ENCODE data around the gene ATP5ME.

ATP5ME gene

DNA sequence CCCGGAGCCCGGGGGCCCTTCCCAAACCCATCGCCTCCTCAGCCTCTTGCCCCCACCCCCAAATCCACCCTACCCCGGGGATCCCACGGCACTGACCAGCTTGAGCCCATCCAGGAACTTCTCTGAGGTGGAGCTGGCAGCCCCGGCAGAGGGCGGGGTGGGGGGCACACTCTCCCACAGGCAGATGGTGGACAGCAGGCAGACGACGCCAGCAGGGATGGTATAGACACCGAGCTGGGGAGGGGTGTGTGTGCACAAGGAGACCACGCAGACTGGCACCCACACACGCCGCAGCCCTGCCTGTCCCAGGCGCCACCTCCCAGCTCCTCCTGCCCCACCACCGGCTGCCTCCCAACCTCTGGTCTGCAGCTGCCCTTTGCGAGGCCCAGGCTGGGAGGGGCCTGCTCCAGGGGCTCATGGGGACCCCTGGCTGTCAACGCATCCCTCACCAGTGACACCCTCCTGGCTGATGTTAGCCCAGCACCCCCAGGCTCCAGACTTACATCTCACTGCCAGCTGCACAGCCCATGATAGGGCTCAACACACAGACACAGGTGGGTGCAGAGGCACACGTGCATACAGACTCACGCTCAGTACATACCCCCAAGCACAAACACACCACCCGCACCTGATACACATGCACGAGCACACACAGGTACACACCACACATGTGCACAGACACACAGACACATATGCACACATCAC lies 10.7 kb upstream of the ATP5ME start:
- in situ Hi-C loops (cut with HindIII; ENCODE audit: low sequenced_read_pairs), result no loop called here

DNA sequence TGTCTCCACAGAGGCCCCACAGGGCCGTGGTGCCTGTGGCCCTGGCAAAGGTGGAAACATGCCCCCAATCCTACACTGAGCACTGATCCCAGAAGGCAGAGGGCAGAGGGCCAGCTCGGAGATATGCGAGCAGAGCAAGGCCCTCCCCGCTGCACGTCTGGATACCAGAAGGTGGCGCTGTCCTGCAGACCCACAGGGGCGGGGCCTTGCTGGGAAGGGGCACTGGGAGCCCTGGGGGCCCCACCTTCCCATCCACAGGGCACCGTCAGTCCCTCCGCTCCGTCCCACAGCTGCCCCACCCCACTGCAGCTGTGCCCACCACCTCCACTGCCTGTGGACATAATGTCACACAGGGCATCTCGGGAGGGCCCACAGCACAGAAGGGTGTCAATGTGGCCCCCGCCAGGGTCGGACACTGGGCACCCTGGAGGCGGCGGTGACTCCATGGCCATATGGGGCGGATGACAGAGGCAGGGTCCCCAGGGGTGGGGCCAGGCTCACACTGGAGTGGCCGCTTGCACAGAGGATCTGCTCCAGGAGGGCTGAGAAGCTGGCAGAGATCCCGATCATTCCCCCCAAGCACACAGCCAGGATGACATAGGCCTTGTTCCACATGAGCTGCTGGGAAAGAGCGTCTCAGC lies 10.0 kb upstream of the ATP5ME start:
- in situ Hi-C loops (cut with HindIII; ENCODE audit: low sequenced_read_pairs), result no loop called here

DNA sequence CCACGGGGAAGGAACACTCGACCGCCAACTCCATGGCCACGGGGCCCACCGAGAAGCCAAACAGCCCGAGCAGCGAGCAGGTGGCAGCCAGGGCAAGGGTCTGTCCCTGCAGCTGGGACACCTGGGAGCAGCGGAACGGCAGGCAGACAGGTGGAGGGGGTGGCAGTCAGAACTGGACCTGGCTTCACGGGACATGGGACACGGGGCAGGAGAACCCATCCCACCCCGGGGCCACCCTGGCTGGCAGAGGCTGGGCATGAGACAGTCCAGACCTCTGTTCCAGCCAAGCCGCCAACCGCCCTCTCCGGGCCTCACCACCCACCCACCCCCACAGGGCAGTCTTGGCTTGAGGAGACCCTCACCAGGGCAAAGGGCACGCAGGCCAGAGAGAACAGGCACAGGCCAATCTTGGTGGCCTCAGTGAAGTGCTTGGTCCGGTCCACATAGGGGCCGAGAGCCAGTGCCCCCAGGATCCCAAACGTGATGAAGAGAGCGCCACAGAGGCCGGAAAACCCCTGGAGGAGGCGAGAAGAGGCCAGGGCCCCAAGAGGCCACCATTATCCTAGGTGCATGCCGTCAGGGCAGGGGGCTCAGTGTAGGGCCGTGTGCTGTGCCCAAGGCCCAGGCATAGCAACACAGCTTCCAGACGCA lies 9.3 kb upstream of the ATP5ME start:
- in situ Hi-C loops (cut with HindIII; ENCODE audit: low sequenced_read_pairs), result no loop called here

DNA sequence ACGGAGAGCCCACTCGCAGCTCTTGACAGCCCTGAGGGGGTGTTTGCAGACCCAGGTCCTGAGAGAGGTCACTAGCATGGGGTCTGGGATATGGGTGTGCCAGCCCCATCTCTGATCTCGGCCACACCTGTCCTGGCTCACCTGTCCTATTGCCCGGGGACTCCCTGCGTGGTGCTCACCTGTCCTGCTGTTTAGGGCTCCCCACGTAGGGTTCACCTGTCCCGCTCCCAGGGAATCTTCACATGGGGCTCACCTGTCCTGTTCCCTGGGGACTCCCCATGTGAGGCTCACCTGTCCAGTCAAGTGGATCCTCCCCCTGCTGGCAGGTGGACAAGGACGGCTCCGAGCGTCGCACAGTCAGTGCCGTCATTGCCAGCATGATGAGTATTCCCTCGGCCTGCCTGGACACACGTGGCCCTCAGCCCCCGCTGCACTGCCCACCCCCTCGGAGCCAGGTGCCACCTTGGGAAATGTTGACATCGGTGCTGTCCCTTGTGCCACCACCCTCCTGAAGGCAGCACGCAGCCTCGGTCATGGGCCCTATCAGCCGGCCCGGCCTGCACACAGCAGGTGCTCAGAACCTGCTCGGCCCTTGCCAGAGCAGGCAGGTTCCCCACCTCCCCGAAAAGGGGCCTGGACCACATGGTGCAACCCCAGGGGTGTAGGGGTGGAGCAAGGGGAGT lies 8.6 kb upstream of the ATP5ME start:
- in situ Hi-C loops (cut with HindIII; ENCODE audit: low sequenced_read_pairs), result no loop called here

DNA sequence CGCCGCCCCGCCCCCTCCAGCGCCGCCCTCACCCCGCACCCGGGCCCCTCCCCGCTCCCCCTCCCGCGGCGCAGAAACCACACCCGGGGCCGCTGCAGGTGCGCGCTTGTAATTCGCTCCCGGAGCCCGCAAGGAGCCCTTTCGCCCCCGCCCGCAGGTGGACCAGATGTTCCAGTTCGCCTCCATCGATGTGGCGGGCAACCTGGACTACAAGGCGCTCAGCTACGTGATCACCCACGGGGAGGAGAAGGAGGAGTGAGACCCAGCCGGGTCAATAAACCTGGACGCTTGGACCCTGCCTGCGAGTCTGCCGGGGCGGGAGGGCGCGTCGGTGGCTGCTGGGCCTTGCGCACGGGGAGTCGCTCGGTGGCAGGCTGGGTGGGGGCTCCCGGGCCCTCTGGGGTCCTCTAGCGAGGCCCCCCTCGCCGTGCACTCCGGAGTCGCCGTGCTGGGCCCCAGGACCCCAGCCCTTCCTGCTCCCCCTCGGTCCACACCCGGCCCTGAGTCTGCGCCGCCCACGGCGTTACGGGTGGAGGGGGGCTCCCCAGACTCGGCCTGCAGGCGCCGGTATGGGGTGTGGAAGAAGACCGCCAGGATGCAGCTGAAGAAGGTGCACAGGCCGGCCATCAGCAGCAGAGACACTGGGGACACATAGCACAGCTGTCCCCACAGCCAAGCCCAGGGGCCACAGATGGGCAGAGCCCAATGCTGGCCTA lies 7.8 kb upstream of the ATP5ME start:
- in situ Hi-C loops (cut with HindIII; ENCODE audit: low sequenced_read_pairs), result no loop called here

DNA sequence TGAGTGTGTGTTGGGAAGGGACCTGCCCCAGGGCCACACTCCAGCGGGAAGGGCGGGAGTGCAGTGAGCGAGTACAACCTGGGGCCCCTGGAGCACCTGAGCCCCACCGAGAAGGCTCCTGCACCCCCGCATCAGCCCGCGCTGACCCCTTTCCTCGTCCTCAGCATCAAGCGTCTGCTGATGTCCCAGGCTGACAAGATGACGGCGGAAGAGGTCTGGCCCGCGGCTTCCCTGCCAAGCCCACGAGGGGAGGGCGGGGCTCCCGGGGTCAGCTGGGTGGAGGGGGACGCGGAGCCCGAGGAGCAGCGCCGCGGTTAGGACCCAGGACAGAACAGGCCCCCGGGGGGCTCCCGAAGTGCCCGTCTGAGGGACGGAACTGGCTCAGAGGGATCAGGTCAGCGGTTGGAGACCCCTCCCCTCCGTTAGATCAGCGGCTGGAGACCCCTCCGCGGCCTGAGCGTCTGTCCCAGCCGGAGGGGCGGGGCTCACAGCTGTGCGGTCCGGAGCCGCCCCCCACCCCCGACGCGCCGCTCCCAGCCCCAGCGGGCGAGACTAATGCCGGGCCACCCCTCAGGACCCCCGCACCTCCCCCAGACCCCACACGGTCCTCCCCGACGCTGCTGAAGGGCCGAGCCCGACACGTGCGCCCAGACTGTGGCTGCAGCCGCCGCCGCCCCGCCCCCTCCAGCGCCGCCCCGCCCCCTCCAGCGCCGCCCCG lies 7.0 kb upstream of the ATP5ME start:
- in situ Hi-C loops (cut with HindIII; ENCODE audit: low sequenced_read_pairs), result no loop called here

DNA sequence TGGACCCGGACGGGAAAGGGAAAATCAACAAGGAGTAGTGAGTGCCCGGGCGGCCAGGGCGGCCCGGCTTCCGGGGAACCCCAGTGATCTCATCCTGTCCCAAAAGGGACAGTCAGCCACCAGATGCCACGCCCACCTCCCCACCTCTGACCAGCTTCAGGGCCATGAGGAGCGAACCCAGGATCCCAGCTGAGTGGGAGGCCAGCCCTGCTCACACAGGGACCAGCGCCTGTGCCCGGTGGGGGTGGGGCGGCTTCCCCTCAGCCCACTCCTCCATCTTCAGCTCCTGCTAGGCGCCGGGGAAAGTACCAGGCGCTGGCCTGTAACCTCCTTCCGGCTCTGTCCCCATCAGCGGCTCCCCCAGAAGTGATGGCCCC lies 6.5 kb upstream of the ATP5ME start:
- in situ Hi-C loops (cut with HindIII; ENCODE audit: low sequenced_read_pairs), result no loop called here

DNA sequence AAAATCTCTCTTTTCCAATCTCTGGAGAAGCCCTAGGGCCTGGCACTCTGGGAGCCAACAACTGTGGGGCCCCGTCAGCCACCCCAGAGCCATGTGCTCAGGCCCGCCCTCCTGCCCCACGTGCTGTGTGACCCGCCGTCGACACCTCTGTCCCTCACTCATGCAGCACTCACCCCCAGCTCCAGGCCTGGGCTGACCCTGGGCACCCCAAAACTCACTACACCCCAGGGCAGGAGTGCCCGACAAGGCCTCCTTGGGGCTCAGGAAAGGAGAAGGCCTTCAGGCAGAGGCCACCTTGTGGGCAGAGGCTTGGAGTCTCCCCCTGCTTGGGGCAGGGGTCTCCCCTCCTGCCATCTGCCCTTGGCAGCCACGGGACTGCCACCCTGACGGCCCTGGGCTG lies 6.0 kb upstream of the ATP5ME start:
- in situ Hi-C loops (cut with HindIII; ENCODE audit: low sequenced_read_pairs), result no loop called here

DNA sequence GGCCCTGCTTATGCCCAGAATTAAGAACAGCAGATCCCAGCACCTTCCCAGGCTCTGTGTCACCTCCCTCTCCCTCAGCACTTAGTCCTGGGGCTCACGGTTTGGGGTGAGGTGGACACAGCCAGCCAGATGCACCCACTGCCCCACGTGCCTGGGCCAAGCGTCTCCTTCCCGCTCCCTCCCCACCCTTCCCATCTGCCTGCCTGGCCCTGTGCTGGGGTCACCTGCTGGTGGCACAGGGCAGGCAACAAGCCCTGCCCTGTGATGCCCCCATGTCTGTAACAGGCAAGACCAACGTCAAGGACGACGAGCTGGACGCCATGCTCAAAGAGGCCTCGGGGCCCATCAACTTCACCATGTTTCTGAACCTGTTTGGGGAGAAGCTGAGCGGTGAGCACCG lies 5.6 kb upstream of the ATP5ME start:
- in situ Hi-C loops (cut with HindIII; ENCODE audit: low sequenced_read_pairs), result no loop called here

DNA sequence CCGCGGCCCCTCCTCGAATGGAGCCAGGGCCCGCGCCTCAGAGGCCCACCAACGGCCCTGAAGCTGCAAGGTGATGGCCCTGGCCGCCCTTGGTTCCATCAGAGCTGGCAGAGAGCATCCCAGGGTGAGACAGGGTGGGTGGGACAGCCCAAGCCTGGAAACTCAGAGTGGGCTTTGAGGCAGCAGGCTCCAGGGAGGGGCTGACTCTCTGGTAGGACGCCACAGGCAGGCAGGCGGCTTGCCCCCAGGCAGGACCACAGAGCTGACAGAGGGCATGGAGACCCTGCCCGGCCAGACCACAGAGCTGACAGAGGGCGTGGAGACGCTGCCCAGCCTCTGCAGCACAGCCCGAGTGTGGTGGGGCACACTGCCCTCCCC lies 5.0 kb upstream of the ATP5ME start:
- in situ Hi-C loops (cut with HindIII; ENCODE audit: low sequenced_read_pairs), result no loop called here

DNA sequence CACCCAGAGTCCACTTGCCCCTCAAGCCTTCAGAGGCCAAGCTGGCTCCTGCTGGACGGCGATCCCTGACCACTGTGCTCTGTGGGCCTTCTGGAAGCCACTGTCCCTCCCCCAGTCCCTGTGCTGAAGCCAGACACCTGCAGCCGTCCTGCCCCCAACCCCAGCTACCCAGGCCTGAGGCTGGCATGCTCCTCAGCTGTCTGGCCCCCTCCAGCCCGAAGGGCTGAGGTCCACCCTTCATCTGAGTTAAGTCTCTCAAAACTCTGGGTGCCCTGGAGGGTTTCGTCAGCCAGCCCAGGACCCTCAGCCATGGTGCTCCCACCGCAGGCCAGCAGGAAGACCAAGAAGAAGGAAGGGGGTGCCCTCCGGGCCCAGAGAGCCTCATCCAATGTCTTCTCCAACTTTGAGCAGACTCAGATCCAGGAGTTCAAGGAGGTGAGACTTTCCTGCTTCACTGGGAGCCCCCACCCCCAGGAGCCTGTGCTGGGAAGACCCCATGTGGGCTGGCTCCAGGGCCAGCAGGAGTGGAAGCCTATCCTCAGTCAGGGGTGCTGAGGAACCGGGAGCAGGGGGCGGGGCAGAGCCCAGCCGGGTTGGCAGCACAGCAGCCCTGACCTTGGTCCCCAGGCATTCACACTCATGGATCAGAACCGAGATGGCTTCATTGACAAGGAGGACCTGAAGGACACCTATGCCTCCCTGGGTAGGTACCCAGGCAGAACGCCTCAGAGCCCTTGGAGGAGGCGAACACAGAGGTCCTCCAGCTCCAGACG lies 4.4 kb upstream of the ATP5ME start:
- in situ Hi-C loops (cut with HindIII; ENCODE audit: low sequenced_read_pairs), result no loop called here

DNA sequence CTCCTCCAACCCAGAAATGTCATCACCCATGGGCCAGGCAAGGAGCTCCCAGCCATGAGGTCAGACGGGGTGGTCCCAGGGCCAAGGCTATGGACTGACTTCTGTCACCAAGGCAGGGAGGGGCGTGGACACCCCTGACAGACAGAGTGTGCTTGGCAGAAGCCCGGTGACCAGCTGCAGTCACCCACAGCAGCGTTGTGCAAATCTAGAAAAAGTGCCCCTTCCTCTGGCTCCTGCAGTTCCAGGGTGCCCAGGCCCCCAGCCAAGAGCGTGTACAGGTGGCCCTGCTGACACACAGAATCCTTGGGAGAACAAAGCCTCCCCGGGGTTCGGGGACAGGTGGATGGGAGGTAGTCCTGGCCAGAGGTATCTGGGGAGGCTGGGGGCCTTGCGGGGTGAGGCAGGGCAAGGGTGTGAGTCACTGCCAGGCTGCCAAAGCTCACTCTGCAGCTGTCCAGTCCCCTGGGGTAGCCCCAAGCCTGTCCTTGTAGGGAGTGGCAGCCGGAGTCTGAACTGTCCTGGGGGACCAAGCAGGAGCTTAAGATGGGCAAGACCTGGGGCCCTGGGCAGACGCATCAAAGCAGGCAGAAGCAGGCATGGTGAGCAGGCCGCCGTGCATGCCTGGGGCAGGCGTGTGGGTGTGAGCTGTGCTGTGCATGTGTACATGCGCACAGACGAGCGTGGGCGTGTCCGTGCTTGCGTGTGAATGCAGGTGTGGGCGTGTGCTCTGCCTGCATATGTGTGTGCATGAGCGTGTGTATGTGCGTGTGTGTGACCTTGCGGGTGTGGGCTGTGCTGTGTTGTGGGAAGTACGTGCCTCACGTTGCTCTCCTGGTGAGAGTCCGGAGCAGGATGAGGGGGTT lies 3.6 kb upstream of the ATP5ME start:
- in situ Hi-C loops (cut with HindIII; ENCODE audit: low sequenced_read_pairs), result no loop called here

DNA sequence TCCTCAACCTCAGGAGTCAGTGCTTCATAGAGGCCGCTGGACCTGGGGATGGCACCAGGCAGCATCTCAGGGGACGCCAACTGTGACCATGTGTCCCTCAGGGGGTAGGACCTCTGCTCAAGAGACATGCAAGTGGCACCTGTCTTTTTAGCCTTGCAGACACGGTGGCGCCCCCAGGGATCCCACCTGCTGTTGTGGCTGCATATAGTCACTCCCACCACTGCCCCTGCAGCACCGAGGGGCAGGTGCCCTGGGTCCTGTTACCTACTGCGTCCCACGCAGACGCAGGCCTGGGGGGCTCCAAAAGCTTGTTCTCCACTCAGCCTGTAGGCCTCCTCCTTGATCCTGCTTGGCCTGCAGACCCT lies 2.8 kb upstream of the ATP5ME start:
- in situ Hi-C loops (cut with HindIII; ENCODE audit: low sequenced_read_pairs), result no loop called here

DNA sequence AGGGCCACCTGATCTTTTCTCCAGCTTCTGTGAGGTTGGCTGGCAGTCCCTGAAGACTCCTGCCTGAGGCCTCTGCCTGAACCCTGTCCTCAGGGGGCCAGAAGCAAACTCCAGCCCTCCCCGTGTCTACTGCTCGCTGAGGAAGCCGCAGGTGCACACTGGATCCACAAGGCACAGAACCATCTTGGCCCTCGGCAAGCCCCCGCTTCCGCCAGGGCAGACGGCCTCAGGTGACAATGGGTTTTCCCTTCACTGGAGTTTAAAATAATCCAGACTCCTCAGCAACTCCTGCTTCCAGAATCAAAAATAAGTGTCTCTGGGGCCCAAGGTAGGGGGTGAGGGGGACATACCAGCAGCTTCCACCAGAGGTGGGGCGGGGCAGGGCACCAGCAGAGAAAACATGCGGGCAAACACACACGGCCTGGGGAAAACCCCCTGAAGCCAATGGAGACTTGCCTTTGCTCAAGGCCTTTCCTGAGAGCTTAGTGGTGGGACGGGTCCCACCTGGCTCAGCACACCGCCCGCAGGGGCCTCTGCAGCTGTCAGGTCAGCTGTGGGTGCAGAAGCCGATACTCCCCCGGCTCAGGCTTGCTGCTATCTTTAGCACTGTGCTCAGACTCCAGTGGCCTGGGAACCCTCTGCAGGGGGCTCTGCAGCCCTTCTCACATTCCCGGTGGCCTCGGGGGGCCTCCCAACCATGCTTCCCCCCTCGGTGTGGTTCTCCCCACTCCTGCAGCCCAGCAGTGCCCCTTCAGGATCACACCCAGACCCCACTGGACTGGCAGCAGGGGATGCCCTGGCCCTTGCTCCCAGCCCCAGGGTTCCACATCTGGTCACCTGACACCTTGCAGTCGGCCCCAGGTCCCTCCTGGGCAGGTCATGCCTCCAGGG lies 2.1 kb upstream of the ATP5ME start:
- in situ Hi-C loops (cut with HindIII; ENCODE audit: low sequenced_read_pairs), result no loop called here

DNA sequence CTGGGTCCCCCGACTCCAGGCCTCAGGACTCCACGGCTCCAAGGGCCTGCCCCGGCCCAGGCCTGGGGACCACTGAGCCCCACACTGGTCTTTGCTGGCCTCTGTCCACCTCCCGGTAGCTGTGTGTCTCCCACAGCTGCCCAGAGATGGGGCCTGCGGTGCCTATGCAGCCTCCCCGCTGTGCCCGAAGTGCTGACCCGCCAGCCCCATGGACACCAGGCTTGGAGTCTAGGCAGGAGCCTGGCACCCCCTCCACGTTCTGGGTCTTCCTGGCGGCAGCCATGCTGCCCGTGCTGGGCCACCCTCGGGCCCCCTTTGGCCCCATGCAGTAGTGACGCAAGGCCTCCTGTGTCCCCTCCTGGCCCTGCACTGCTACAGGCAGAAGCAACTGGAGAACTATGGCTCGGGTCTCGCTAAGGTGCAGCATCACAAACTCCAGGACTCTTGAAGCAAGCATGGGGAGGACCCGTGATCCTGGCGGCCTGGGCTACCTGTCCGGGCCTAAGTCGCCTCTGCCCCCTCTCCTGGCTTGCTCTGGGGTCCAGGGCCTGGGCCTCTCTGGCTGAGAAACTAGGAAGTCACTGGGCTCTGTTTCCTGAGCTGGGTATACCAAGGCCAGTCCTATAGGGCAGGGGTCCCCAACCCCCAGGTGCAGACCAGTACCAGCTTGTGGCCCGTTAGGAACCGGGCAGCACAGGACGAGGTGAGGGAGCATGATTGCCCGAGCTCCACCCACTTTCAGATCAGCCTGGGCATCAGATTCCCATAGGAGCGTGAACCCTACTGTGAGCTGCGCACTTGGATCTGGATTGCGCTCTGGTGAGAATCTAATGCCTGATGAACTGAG lies 1.2 kb upstream of the ATP5ME start:
- in situ Hi-C loops (cut with HindIII; ENCODE audit: low sequenced_read_pairs), result no loop called here

DNA sequence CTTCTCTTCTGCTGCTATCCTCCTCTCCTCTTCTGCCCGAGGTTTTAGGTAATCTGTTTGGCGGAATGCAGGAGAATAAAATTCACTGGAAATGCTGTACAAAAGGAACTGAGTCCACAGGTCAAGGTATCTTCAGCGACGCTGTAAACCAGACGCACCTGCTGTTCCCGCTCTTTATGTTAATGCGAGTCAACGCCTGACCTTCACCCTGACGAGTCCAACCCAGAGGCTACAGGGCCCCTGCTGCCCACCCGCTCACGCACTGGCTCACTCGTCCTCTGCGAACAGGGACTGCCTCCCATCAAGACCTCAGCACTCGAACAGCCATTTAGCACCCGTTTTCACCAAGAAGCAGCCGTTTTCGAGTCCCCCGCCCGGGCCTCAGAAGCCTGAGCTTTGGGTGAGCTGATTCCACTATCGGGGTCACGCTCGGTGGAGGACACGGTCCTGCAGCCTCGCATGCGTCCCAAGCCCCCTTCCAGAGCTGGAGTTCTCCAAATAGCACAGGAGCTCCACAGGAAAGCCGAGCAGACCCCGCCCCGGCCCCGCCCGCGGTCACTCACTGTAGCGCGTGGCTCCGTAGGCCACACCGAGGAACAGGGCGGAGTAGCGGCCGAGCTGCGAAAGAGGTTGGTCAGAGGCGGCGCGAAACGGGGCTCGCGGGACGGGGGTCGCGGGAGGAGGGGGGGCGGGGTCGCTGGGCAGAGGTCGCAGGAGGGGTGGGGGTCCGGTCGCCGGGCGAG lies 556 bp downstream of the ATP5ME start:
- in situ Hi-C loops (cut with HindIII; ENCODE audit: low sequenced_read_pairs), result no loop called here

Measured in DLD1 (cell line).